ENCODE measurements around the gene PICALM. TPM values are rescaled to one million over a fixed set of nuclear protein-coding genes. Genes with fewer than 3 reads are reported as not detected.

PICALM gene
- total RNA-seq, 4 donors from 2014 or later, result 287 to 339 (median 313) TPM

DNA sequence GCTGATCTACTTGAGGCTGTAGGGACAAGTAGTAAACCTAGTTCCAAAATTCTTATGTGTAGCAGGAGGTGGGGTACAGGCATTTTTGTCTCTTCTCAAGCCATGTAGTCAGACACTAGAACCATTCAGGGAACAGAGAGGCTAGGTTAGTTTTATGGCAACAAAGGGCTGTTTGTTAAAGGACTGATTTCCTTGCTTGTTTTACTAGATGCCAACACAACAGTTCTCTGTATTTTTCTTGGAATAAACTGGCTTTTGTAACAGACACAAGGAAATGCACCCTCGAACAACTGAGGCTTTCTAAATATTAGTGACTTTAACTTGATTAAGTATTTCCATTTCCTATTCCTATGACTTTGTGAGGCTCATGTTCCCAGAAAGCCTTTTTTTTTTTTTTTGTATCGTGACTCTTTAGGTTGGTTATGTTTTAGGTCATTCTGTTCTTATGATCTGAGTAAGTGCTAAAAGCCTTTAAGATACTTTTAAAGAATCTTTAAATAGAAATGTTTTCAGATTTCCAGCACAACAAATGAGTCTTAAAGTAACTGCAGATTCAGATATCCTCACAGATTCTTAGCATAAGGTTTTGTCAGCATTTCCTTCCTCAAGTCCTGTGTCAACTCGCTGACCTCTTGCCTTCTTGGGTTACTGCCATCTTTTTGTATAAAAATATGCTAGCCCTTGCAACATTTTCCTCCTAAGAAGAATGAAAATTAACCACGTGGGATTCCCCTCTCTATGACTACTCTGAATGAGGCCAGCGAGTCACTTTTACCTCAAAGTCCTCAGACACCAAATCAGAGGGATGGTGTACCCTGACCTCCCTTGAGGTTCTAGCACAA is 121.2 kb downstream of the PICALM start:
- H3K36me3 ChIP-seq, result no peaks in the 10 kb centered on the region
- peak; percentile 57 to 76 for TF ChIP-seq EP300 (IDR thresholded peaks at IDR 0.05)
- TF ChIP-seq POLR2A (IDR thresholded peaks at IDR 0.05), result no peak
- peak in 1 of 2 donors; percentile 83 for DNase-seq (ENCODE audit: low spot score in 2 of 2)
- H3K4me1 ChIP-seq, result peaks cover 0 to 37% (median 22%) of the 10 kb centered on the region in 4 donors
- peak overlapping the region; percentile 46 to 82 (median 58) for H3K27ac ChIP-seq
- H3K4me3 ChIP-seq, result no peak overlapping the region
- 0 to 5% methylated on average over 5 of the region's 5 CpGs for WGBS, 2 donors
- peaks cover 0 to 3% (median 0%) of the 10 kb centered on the region in 4 donors for H3K9me3 ChIP-seq
- H3K27me3 ChIP-seq, result no peaks in the 10 kb centered on the region

- Histone ChIP-seq H3K9me3 (no peaks in the 10 kb centered on the region), H3K4me3 (no peak overlapping the region), H3K27me3 (no peaks in the 10 kb centered on the region), H3K36me3 (no peaks in the 10 kb centered on the region), H3K27ac (peak overlapping the region in 3 of 4 donors; percentile 49 to 82 (median 67)), H3K4me1 (peaks cover 0 to 39% (median 22%) of the 10 kb centered on the region in 4 donors)
- TF ChIP-seq EP300 (IDR thresholded peaks at IDR 0.05) (peak in 1 of 2 donors; percentile 26), POLR2A (IDR thresholded peaks at IDR 0.05) (no peak), CTCF (IDR thresholded peaks at IDR 0.05) (peak in 3 of 5 experiments; percentile 17 to 34 (median 22))
- DNase-seq (ENCODE audit: low spot score in 2 of 2), result no peak
Measured at GRCh38 chr11:85946221-85946620, 122.7 kb downstream of the PICALM start.

GRCh38 chr11:85945788-85946187 is 123.1 kb downstream of the PICALM start:
- H3K4me1 ChIP-seq, result peaks cover 0 to 39% (median 22%) of the 10 kb centered on the region in 4 donors
- no peaks in the 10 kb centered on the region for H3K36me3 ChIP-seq
- no peaks in the 10 kb centered on the region for H3K27me3 ChIP-seq
- peak overlapping the region in 1 of 4 donors; percentile 82 for H3K27ac ChIP-seq
- TF ChIP-seq CTCF (IDR thresholded peaks at IDR 0.05) (no peak), EP300 (IDR thresholded peaks at IDR 0.05) (no peak), POLR2A (IDR thresholded peaks at IDR 0.05) (no peak)
- DNase-seq (ENCODE audit: low spot score in 2 of 2), result no peak
- H3K4me3 ChIP-seq, result no peak overlapping the region
- H3K9me3 ChIP-seq, result no peaks in the 10 kb centered on the region

- Histone ChIP-seq H3K4me3 (no peak overlapping the region), H3K27ac (peak overlapping the region in 1 of 4 donors; percentile 82), H3K4me1 (peaks cover 0 to 39% (median 22%) of the 10 kb centered on the region in 4 donors), H3K9me3 (no peaks in the 10 kb centered on the region), H3K27me3 (no peaks in the 10 kb centered on the region), H3K36me3 (no peaks in the 10 kb centered on the region)
- DNase-seq (ENCODE audit: low spot score in 2 of 2), result no peak
- no peak for TF ChIP-seq CTCF (IDR thresholded peaks at IDR 0.05)
- WGBS, 2 donors, result 90 to 96% methylated on average over 2 of the region's 2 CpGs
Measured at GRCh38 chr11:85945296-85945695, 123.6 kb downstream of the PICALM start.

- peak; percentile 63 to 84 (median 76) for TF ChIP-seq CTCF (IDR thresholded peaks at IDR 0.05)
- TF ChIP-seq EP300 (IDR thresholded peaks at IDR 0.05), result no peak
- 23% methylated on average over 6 of the region's 6 CpGs for WGBS, 2 donors
- no peaks in the 10 kb centered on the region for H3K9me3 ChIP-seq
- H3K27ac ChIP-seq, result no peak overlapping the region
- H3K27me3 ChIP-seq, result no peaks in the 10 kb centered on the region
- H3K36me3 ChIP-seq, result no peaks in the 10 kb centered on the region
- peaks cover 0 to 14% (median 7%) of the 10 kb centered on the region in 4 donors for H3K4me1 ChIP-seq
- no peak overlapping the region for H3K4me3 ChIP-seq
- peak; percentile 27 to 66 for DNase-seq (ENCODE audit: low spot score in 2 of 2)
Measured at GRCh38 chr11:85941380-85941973, 127.4 kb downstream of the PICALM start.

Data from tibial nerve (tissue), 4 donors.